HG02759 (cell line): Measurements from ENCODE around the gene ATXN1.

Source experiments
- ATAC-seq: cut with Tn5 transposase; IDR thresholded peaks from one replicate; pipeline ENCODE4 v1.9.1; 2021; ENCODE audit warnings: mild to moderate bottlenecking, moderate library complexity; ENCODE audit not compliant: unreplicated experiment

The ATXN1 gene

GRCh38 chr6:16762550-16763477 is 1.6 kb upstream of the ATXN1 start:
- ATAC-seq = peak; percentile 23

- no peak for ATAC-seq
Measured at GRCh38 chr6:16762268-16762549, 949 bp upstream of the ATXN1 start.

- ATAC-seq = peak; percentile 49
Measured at GRCh38 chr6:16761471-16762267, 409 bp upstream of the ATXN1 start.

GRCh38 chr6:16759646-16760515 is 1.4 kb downstream of the ATXN1 start:
- peak; percentile 43 for ATAC-seq

GRCh38 chr6:16759181-16759645 is 2.0 kb downstream of the ATXN1 start:
- ATAC-seq = no peak

- ATAC-seq = no peak
Measured at GRCh38 chr6:16758163-16758975, 2.9 kb downstream of the ATXN1 start.

GRCh38 chr6:16757332-16757731 is 3.9 kb downstream of the ATXN1 start:
- no peak for ATAC-seq

GRCh38 chr6:16756660-16757255 is 4.5 kb downstream of the ATXN1 start:
- no peak for ATAC-seq

- ATAC-seq = no peak
Measured at GRCh38 chr6:16755544-16755943, 5.7 kb downstream of the ATXN1 start.

- ATAC-seq = no peak
Measured at GRCh38 chr6:16754876-16755275, 6.4 kb downstream of the ATXN1 start.

- ATAC-seq = no peak
Measured at GRCh38 chr6:16754274-16754673, 7.0 kb downstream of the ATXN1 start.

- ATAC-seq = no peak
Measured at GRCh38 chr6:16753341-16753740, 7.9 kb downstream of the ATXN1 start.

- no peak for ATAC-seq
Measured at GRCh38 chr6:16752206-16752866, 8.9 kb downstream of the ATXN1 start.

- ATAC-seq = no peak
Measured at GRCh38 chr6:16751251-16751946, 9.9 kb downstream of the ATXN1 start.

GRCh38 chr6:16750566-16750965 is 10.7 kb downstream of the ATXN1 start:
- no peak for ATAC-seq

- ATAC-seq = no peak
Measured at GRCh38 chr6:16749516-16750485, 11.5 kb downstream of the ATXN1 start.

- no peak for ATAC-seq
Measured at GRCh38 chr6:16748025-16748319, 13.3 kb downstream of the ATXN1 start.
